Measurements from ENCODE around the gene NDEL1. TPM values are rescaled to one million over a fixed set of nuclear protein-coding genes. Genes with fewer than 3 reads are reported as not detected.

NDEL1 gene
- total RNA-seq, 1 experiment from 2014 or later, result 78.4 TPM

GRCh38 chr17:8485491-8485890 lies 49.8 kb downstream of the NDEL1 start:
- ChIA-PET POLR2A (ENCODE audit: unreplicated experiment) (no interaction called here), CTCF (no interaction called here)
- Histone ChIP-seq H3K4me2 (no peak overlapping the region), H3K27me3 (ENCODE audit: insufficient read depth, low read depth) (no peaks in the 10 kb centered on the region), H3K27ac (no peak overlapping the region), H3F3A (ENCODE audit: insufficient read depth, low read depth) (no peaks in the 10 kb centered on the region), H3K4me3 (no peak overlapping the region), H3K9me2 (ENCODE audit: insufficient read depth) (no peaks in the 10 kb centered on the region), H3K79me2 (ENCODE audit: low read depth) (no peaks in the 10 kb centered on the region), H3K9me3 (ENCODE audit: insufficient read depth, low read depth) (0 out of 2 replicates have a peak, but pooled peaks cover 7% of the 10 kb centered on the region), H4K20me1 (ENCODE audit: insufficient read depth) (no peaks in the 10 kb centered on the region), H3K4me1 (replicated peaks; ENCODE audit: insufficient read depth) (no peaks in the 10 kb centered on the region), H3K36me3 (ENCODE audit: low read depth) (no peaks in the 10 kb centered on the region), H2AFZ (no peak overlapping the region)
- DNase-seq, result no peak
- BruUV-seq (replicated peaks), result no TSS peak
- intact Hi-C loops (cut with micrococcal nuclease; ENCODE audit: unreplicated experiment), result no loop called here
- TF ChIP-seq EZH2 (IDR thresholded peaks at IDR 0.05; ENCODE audit: low read depth), result no peak
- TF ChIP-seq CTCF (conservative IDR thresholded peaks at IDR 0.05), result no peak

- intact Hi-C loops (cut with micrococcal nuclease; ENCODE audit: unreplicated experiment), result no loop called here
- Histone ChIP-seq H3K36me3 (ENCODE audit: low read depth) (no peaks in the 10 kb centered on the region), H3K27me3 (ENCODE audit: insufficient read depth, low read depth) (no peaks in the 10 kb centered on the region), H3K4me1 (replicated peaks; ENCODE audit: insufficient read depth) (no peaks in the 10 kb centered on the region), H2AFZ (no peak overlapping the region), H3K9me3 (ENCODE audit: insufficient read depth, low read depth) (0 out of 2 replicates have a peak, but pooled peaks cover 7% of the 10 kb centered on the region), H3K4me3 (no peak overlapping the region), H3F3A (ENCODE audit: insufficient read depth, low read depth) (no peaks in the 10 kb centered on the region), H4K20me1 (ENCODE audit: insufficient read depth) (no peaks in the 10 kb centered on the region), H3K9me2 (ENCODE audit: insufficient read depth) (no peaks in the 10 kb centered on the region), H3K27ac (no peak overlapping the region), H3K4me2 (no peak overlapping the region), H3K79me2 (ENCODE audit: low read depth) (no peaks in the 10 kb centered on the region)
- BruUV-seq (replicated peaks), result no TSS peak
- no peak for TF ChIP-seq CTCF (conservative IDR thresholded peaks at IDR 0.05)
- TF ChIP-seq EZH2 (IDR thresholded peaks at IDR 0.05; ENCODE audit: low read depth), result no peak
- ChIA-PET CTCF (no interaction called here), POLR2A (ENCODE audit: unreplicated experiment) (no interaction called here)
- no peak for DNase-seq
Observed at GRCh38 chr17:8487130-8487645, 51.5 kb downstream of the NDEL1 start.

GRCh38 chr17:8487743-8488142 lies 52.1 kb downstream of the NDEL1 start:
- H3K27ac ChIP-seq, result no peak overlapping the region
- POLR2A ChIA-PET (ENCODE audit: unreplicated experiment), result no interaction called here
- no TSS peak for BruUV-seq (replicated peaks)
- H4K20me1 ChIP-seq (ENCODE audit: insufficient read depth), result no peaks in the 10 kb centered on the region
- no peaks in the 10 kb centered on the region for H3K27me3 ChIP-seq (ENCODE audit: insufficient read depth, low read depth)
- CTCF ChIA-PET, result no interaction called here
- intact Hi-C loops (cut with micrococcal nuclease; ENCODE audit: unreplicated experiment), result no loop called here
- no peak overlapping the region for H2AFZ ChIP-seq
- no peaks in the 10 kb centered on the region for H3K4me1 ChIP-seq (replicated peaks; ENCODE audit: insufficient read depth)
- no peaks in the 10 kb centered on the region for H3K36me3 ChIP-seq (ENCODE audit: low read depth)
- H3K9me3 ChIP-seq (ENCODE audit: insufficient read depth, low read depth), result 0 out of 2 replicates have a peak, but pooled peaks cover 7% of the 10 kb centered on the region
- TF ChIP-seq CTCF (conservative IDR thresholded peaks at IDR 0.05) (no peak), EZH2 (IDR thresholded peaks at IDR 0.05; ENCODE audit: low read depth) (no peak)
- H3K9me2 ChIP-seq (ENCODE audit: insufficient read depth), result no peaks in the 10 kb centered on the region
- no peak for DNase-seq
- no peak overlapping the region for H3K4me3 ChIP-seq
- H3F3A ChIP-seq (ENCODE audit: insufficient read depth, low read depth), result no peaks in the 10 kb centered on the region
- H3K79me2 ChIP-seq (ENCODE audit: low read depth), result no peaks in the 10 kb centered on the region
- no peak overlapping the region for H3K4me2 ChIP-seq
